Stimulated activated CD4-positive, alpha-beta T cell treated with anti-CD3 and anti-CD28 coated beads, Interleukin-12 subunit alpha, Interleukin-12 subunit beta, amount 100 ng/mL, for 4 hours (primary cell): ENCODE measurements around the gene EMC10.
"Not testable (repeated sequence)": the region's sequence is repeated elsewhere in the genome, so short reads cannot be mapped to it uniquely, and the experiment has no call there.

Source experiments
- DNase-seq: peaks from one replicate; pipeline ENCODE4 v3.0.0-alpha.2; 2020

The EMC10 gene

DNA sequence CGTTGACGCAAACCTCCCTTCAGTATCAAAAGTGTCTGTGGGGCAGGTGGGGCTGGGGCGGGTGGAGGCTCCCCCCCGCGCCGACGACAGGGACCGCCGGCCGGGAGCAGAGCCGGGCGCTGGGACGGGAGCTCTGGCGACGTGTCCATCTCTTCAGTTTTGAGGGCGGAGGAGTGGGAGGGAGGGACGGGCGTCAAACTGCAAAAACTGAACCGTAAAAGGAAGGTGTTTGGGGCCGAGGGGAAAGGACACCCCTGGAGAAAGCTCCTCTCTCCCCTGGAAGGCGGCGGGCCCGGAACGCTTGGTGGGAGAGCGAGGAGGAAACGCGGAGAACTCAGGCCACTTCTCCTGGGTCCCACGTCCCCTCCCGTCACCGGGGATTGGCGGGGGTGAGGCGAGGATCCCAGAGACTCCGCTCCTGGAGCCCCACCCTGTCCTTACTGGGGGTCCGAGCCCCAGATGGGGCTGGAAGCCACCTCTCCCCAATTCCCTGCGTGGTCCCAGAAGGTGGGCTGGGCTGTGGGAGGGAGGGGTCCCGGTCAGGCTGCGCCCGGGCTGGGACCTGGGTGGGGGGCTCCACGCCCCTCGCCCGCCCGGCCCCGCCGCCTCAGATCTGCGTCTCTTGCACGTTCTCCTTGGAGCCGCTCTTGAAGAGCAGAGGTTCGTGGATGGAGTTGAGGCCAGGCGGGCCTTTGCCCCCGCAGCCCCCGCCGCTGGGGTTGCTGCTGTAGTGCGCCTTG, 40.8 kb downstream of the EMC10 start:
- DNase-seq: no peak

DNA sequence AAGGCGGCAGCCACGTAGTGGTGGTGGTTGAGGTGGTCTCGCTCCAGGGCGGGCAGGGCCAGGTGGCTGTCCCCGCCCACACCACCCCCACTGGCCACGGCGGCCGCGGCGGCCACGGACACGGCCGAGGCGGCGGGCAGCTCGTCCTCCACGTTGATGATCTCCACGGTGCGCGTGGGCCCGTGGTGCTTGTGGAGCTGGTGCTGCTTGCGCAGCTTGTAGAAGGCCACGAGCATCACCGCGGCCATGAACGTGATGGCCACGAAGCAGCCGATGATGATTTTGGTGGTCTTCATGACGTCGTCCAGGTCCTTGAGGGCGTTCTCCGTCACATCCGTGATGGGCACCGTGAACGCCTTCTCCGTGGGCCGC, 41.4 kb downstream of the EMC10 start:
- DNase-seq: no peak

- DNase-seq: no peak
These were observed 42.0 kb downstream of the EMC10 start for GRCh38 chr19:50518091-50519005.

DNA sequence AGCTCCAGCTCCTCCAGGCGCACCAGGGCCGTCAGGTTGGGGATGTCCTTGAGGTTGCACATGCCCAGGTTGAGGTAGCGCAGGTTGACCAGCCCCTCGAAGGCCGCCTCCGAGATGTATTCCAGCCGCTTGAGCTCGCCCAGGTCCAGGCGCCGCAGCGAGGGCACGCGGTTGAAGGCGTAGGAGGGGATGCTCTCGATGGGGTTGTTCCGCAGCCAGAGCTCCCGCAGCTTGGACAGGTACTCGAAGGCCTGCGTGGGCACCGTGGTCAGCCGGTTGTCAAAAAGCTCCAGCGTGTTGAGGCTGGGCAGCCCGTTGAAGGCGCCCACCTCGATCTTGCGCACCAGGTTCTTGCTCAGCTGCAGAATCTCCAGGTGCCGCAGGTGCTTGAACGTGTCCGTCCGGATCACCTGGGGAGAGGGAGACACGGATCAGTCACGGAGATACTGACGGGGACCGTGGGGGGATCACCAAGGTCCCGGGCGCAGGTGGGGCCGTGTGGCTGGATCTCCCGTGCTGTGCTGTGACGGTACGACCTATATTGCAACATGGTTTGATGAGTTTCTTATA, 42.8 kb downstream of the EMC10 start:
- no peak for DNase-seq

- no peak for DNase-seq
These were observed 44.6 kb downstream of the EMC10 start for GRCh38 chr19:50520822-50521465.

DNA sequence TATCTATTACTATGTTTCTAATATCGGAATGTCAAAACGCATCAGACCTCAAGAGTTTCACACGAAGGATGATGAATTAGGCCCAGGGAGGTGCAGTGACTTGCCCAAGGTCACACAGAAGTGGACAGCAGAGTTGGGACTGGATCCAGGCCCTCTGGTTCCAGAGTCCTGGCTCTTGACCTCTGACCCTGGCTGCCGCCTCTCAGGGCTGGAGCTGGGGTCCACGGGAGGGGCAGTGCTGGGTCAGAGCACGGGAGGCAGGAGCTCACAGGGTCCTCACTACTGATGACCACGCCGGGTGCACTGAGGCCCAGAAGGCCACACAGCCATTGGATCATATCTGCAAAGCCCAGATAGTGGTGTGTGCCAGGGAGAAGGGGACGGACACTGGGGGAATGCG, 46.6 kb downstream of the EMC10 start:
- DNase-seq: no peak

GRCh38 chr19:50528052-50528451, 51.7 kb downstream of the EMC10 start:
- not testable (repeated sequence) for DNase-seq

DNA sequence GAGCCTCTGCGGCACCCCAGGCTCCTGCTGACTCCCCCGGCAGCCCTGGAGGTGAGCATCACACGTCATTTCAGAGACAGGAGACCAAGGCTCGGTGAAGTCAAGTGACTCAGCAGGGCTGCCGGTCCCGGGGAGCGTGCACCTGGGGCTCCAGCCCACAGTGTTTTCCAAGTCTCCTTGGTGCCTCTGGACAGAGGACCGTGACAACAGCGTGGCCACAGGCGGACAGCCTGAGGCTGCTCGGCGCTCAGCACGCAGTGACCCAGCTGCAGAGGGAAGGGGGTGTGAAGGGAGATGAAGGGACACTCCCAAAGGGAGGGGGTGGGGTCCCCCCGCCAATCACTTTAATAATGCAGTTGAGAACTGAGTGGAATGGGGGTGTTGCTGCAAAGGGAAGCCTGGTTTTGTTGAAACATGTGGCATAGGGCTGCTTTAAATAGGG, 54.9 kb downstream of the EMC10 start:
- DNase-seq: no peak

- no peak for DNase-seq
These were observed 56.6 kb downstream of the EMC10 start for GRCh38 chr19:50532952-50533351.

DNA sequence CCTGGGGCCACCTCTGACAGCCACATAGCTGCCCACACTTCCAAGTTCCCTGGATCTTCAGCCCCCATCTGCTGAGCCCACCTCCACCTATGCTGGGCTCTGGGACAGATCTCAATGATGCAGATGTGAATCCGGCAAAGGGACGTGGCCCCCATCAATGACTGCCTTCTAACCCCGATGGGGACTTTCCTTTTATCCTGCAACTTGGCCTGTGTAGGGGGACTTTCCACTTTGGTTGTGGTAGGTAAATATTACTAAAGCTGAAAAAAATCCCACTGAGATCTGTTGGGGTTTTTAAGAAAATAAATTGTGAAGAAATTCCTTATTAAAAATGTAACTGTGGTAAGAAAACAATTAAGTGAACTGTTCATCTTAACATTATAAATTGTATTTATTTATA, 58.2 kb downstream of the EMC10 start:
- DNase-seq: no peak

- no peak for DNase-seq
These were observed 59.4 kb downstream of the EMC10 start for GRCh38 chr19:50535672-50536187.

DNA sequence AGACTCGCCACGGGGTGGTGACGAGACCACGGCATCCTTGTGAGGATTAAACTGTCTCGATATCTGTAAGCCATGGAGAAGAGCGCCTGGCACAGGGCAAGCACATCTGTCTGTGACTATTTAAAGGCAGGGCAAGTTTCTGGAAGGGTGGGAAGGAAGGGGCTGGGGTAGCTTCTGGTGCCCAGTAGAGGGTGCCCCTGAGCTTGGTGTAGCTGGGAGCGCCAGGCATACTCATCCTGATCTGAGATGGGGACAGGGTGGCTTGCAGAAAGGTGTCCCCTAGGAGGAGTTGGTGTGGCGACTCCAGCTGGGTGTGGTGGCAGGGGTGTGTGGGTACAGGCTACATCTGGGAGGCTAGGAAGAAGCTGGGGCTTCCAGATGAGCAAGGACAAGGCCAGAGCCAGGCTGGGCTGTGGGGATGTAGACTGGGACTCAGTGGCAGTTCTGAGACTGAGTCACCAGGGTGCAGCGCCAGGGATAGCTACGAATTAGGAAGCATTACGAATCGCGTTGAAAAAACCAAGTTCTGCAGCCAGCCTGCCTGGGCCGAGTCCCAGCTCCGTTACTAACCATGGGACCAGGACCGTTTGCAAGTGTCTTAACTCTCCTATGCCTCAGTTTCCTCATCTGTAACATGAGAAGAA, 60.5 kb downstream of the EMC10 start:
- no peak for DNase-seq

DNA sequence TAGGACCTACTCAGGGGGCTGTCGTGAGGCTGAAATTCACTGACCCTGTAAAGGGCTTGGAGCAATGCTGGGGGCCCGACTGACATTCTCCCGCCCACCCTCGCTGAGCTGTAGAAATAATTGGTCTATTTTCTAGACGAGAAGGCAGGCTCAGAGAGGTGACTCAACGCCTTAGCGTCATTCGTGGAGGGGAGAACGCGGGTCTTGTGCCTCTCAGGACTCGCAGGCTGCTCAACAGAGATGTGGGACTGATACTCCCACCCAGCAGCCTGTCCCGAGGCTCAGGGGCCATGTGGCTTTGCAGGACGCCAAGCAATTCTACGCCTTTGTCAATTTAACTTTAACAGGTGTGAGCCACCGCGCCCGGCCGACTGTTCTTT, 61.0 kb downstream of the EMC10 start:
- no peak for DNase-seq

DNA sequence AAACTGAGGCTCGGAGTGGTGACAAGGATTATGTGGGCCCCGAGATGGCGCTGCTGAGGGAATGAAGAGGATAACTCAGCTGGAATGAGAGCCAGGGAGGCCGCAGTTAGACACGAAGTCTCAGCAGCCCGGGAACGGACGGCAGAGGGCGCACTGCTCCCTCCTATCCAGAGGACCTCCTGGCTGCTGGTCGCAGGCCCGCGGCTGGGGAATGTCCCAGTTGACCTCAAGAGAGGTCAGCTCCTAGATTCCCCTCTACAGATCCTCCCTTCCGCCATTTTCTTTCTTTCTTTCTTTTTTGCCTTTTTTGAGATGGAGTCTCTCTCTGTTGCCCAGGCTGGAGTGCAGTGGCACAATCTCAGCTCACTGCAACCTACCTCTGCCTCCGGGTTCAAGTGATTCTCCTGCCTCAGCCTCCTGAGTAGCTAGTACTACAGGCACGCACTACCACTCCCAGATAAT, 61.5 kb downstream of the EMC10 start:
- DNase-seq: peak; percentile 65
